Medulla oblongata (tissue), 1 donor: ENCODE results near the gene PNMA5.

Experiments
- DNase-seq: peaks from one replicate; pipeline ENCODE4 v3.0.0-alpha.2; 2015; ENCODE audit errors: extremely low spot score

Gene PNMA5

GRCh38 chrX:152958524-152959465, 35.1 kb downstream of the PNMA5 start:
- DNase-seq = peak; percentile 90

GRCh38 chrX:152958047-152958446, 35.9 kb downstream of the PNMA5 start:
- peak; percentile 16 for DNase-seq

DNA sequence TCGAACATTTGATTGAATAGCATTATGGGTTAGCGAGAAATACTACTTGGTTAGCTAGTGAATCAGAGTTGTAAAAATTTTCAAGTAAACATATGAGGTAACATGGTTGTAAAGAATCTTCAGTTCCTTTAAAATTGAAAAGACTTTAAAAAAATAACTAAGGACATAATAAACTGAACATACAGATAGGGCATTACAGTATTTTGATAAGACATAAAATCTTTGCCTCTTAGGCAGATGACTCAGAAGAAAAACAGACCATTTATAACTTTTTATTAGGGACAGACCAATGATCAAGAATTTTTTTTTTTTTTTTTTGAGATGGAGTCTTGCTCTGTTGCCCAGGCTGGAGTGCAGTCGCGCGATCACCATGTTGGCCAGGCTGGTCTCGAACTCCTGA, 43.1 kb downstream of the PNMA5 start:
- no peak for DNase-seq

- DNase-seq = no peak
Observed at GRCh38 chrX:152949114-152949513, 44.8 kb downstream of the PNMA5 start.

DNA sequence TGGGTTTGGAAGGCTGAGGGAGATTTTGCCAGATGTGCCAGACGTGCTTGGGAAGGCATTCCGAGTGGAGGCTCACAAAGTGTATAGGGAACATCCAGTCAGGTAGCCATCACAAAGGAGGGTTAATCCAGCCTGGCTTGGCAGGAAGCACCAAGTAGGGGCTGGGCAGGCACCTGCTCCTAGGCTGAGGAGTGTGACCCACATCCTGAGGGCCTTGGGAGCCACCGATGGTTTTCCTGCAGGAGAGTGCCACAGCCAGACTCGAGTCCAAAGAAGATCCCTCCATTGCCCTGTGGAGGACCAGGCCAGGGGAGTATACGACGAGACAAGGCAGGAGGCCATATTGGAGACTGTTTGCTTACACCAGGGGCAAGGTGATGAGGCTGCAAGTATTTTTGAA, 47.2 kb downstream of the PNMA5 start:
- no peak for DNase-seq

DNA sequence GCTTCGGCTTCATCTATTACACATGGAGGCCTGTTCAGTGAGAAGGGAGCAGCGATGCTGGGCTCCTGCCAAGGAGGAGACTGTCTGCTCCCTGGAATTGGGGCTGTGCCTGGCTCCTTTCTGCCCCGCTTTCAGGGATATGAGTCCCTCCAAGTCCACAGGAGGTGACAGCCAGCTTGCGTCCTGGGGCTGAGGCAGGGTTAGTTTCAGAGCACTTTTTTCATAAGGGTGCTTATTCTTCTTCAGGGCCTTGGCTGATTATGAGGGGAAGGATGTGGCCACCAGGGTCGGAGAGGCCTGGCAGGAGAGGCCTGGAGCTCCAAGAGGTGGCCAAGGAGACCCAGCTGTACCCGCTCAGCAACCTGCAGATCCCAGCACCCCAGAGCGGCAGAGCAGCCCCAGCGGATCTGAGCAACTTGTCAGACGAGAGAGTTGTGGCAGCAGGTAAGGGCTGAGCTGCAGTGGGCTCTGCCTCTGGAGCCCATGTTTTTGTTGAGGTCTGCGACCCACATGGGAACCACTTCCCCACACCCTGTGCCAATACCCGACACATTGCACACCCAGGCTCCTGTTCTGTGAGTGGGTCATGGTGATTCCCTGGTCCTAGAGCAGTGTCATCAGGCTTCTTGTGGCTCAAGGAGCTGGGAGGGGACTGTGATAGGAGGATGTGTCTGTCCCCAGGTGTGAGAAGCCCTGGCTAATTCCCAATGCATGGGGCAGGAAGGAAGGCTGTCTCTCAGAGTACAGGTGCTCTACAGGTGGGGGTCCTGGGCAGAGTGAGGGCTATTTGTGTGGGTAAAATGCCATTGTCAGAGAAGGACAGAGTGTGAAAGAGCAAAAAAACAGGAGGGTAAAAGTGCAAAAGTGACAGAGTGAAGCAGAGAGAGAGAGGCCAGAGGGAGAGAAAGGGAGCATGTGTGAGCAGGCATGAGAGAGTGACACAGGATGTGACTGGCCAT, 48.6 kb downstream of the PNMA5 start:
- DNase-seq = no peak

GRCh38 chrX:152943826-152944225, 50.1 kb downstream of the PNMA5 start:
- no peak for DNase-seq

- DNase-seq = no peak
Observed at GRCh38 chrX:152942077-152942442, 51.9 kb downstream of the PNMA5 start.

GRCh38 chrX:152941328-152942076, 52.4 kb downstream of the PNMA5 start:
- DNase-seq = peak; percentile 90
